HCT116 (cell line): ENCODE data around the gene THSD7B. TPM values are rescaled to one million over a fixed set of nuclear protein-coding genes. Genes with fewer than 3 reads are reported as not detected.

ENCODE experiments used
- ATAC-seq: fragments of 200-7000 bp; cut with Tn5 transposase; 2 replicates; pipeline ENCODE4 v1.9.1; 2020; ENCODE audit warnings: mild to moderate bottlenecking, moderate library complexity
- BruUV-seq: library from RNA; stranded (reverse); fragments of 400-500 nt; replicated peaks from 2 replicates; lab custom pipeline; 2021; lab: Mats Ljungman, UMichigan
- CTCF ChIA-PET: fragments of 300-600 bp; sonication (Branson Sonifier 250); formaldehyde crosslinking; loops from one replicate; lab custom pipeline; 2021; ENCODE audit warnings: antibody characterized with exemption; lab: Charles Lee
- POLR2A ChIA-PET: fragments of 300-600, 350-600 bp; sonication (Branson Sonifier 250); formaldehyde crosslinking; loops from one replicate; lab custom pipeline; 2021; ENCODE audit warnings: antibody characterized with exemption; lab: Charles Lee
- RAD21 ChIA-PET, 2 experiments: fragments of 300-600 bp; sonication (Branson Sonifier 250); formaldehyde crosslinking; loops; one replicate each; lab custom pipeline; 2023; ENCODE audit warnings: low total read pairs in 2 of 2; ENCODE audit not compliant: uncharacterized antibody in 2 of 2, unreplicated experiment in 2 of 2, low non-redundant PET in 1 of 2; lab: Charles Lee
- DNase-seq: peaks from one replicate; pipeline ENCODE4 v3.0.0-alpha.2; 2010; ENCODE audit warnings: low read depth, low spot score
- H2AFZ ChIP-seq: fragments of 200-600 bp; shearing (Covaris generic), sonication (generic); 2 replicates; pipeline ENCODE4 v1.6.1; 2017; ENCODE audit warnings: low read depth, mixed run types, mixed read lengths, antibody characterized with exemption, low read length; ENCODE audit not compliant: poor library complexity, severe bottlenecking
- H3K27ac ChIP-seq: 2 replicates; pipeline ENCODE4 v1.5.1; 2012; ENCODE audit warnings: low read depth, low read length
- H3K27me3 ChIP-seq: fragments of 200-600 bp; sonication (generic); 2 replicates; pipeline ENCODE4 v1.6.1; 2016; ENCODE audit warnings: mixed run types, low read length, mixed read lengths; ENCODE audit not compliant: insufficient read depth
- H3K36me3 ChIP-seq, 2 experiments: fragments of 200-500 bp in 1 of 2; fragments of 200-600 bp in 1 of 2; sonication (Bioruptor generic) in 1 of 2; sonication (generic) in 1 of 2; 2 replicates each; pipeline versions ENCODE4 v1.5.1 to v1.6.1; 2014 to 2016; ENCODE audit warnings: low read length in 2 of 2, inconsistent platforms in 1 of 2, mixed read lengths in 1 of 2, mixed run types in 1 of 2; ENCODE audit not compliant: insufficient read depth in 2 of 2, control insufficient read depth in 1 of 2
- H3K4me1 ChIP-seq, 2 experiments: fragments of 200-600 bp in 1 of 2; sonication (generic) in 1 of 2; 2 replicates each; pipeline versions ENCODE4 v1.5.1 to v1.6.1; 2012 to 2017; ENCODE audit warnings: low read length in 2 of 2, inconsistent platforms in 1 of 2, mild to moderate bottlenecking in 1 of 2, mixed read lengths in 1 of 2, mixed run types in 1 of 2, moderate library complexity in 1 of 2; ENCODE audit not compliant: insufficient read depth in 2 of 2, control insufficient read depth in 1 of 2
- H3K4me2 ChIP-seq: fragments of 200-600 bp; sonication (generic); 2 replicates; pipeline ENCODE4 v1.6.1; 2017; ENCODE audit warnings: mixed run types, low read length, mixed read lengths
- H3K4me3 ChIP-seq, 2 experiments: fragments of 200-600 bp in 1 of 2; sonication (generic) in 1 of 2; replicated peaks in 1 of 2; 2 replicates each; pipeline ENCODE4 v1.5.1; 2011 to 2016; ENCODE audit warnings: low read length in 2 of 2, control low read depth in 1 of 2, low read depth in 1 of 2, mild to moderate bottlenecking in 1 of 2, mixed read lengths in 1 of 2, mixed run types in 1 of 2
- H3K79me2 ChIP-seq: fragments of 200-600 bp; sonication (generic); 2 replicates; pipeline ENCODE4 v1.6.1; 2017; ENCODE audit warnings: mild to moderate bottlenecking, mixed run types, low read length, moderate library complexity, mixed read lengths; ENCODE audit not compliant: insufficient read depth
- H3K9ac ChIP-seq: fragments of 200-600 bp; sonication (generic); 2 replicates; pipeline ENCODE4 v1.6.1; 2016; ENCODE audit warnings: low read length, mixed read lengths
- H3K9me2 ChIP-seq: fragments of 200-600 bp; sonication (generic), shearing (Covaris generic); 2 replicates; pipeline ENCODE4 v1.6.1; 2017; ENCODE audit warnings: mixed run types, mild to moderate bottlenecking, moderate library complexity; ENCODE audit not compliant: insufficient read depth
- H3K9me3 ChIP-seq, 2 experiments: fragments of 200-500 bp in 1 of 2; fragments of 200-600 bp in 1 of 2; sonication (Bioruptor generic) in 1 of 2; sonication (generic) in 1 of 2; 2 replicates each; pipeline ENCODE4 v1.6.1; 2014 to 2017; ENCODE audit warnings: low read length in 2 of 2, mixed read lengths in 2 of 2, inconsistent platforms in 1 of 2, low read depth in 1 of 2, mild to moderate bottlenecking in 1 of 2, mixed run types in 1 of 2, moderate library complexity in 1 of 2; ENCODE audit not compliant: control insufficient read depth in 1 of 2, insufficient read depth in 1 of 2
- H4K20me1 ChIP-seq: fragments of 200-600 bp; sonication (generic), shearing (Covaris generic); 2 replicates; pipeline ENCODE4 v1.6.1; 2017; ENCODE audit warnings: mixed run types, mild to moderate bottlenecking, moderate library complexity; ENCODE audit not compliant: insufficient read depth
- CBX3 ChIP-seq: IDR thresholded peaks from 2 replicates; pipeline ENCODE4 v1.6.1; 2012; ENCODE audit warnings: low read depth
- CEBPB ChIP-seq: IDR thresholded peaks from 2 replicates; pipeline ENCODE4 v1.6.1; 2012; ENCODE audit warnings: low read depth
- EGR1 ChIP-seq: IDR thresholded peaks from 2 replicates; pipeline ENCODE4 v1.6.1; 2012; ENCODE audit warnings: low read depth
- EZH2 ChIP-seq: fragments of 200-600 bp; sonication (generic); IDR thresholded peaks from 2 replicates; pipeline ENCODE4 v1.6.1; 2017; ENCODE audit warnings: antibody characterized with exemption, mixed run types
- EZH2phosphoT487 ChIP-seq: fragments of 200-600 bp; IDR thresholded peaks from 2 replicates; pipeline ENCODE4 v1.6.1; 2018; ENCODE audit warnings: antibody characterized with exemption, borderline replicate concordance
- POLR2A ChIP-seq: IDR thresholded peaks from 2 replicates; pipeline ENCODE4 v1.7.0; 2011; ENCODE audit warnings: borderline replicate concordance; ENCODE audit not compliant: insufficient read depth, insufficient read length; ENCODE audit errors: extremely low read depth
- SP1 ChIP-seq: IDR thresholded peaks from 2 replicates; pipeline ENCODE4 v1.6.1; 2012; ENCODE audit warnings: low read depth
- SRF ChIP-seq: IDR thresholded peaks from 2 replicates; pipeline ENCODE4 v1.6.1; 2012; ENCODE audit warnings: low read depth
- TCF7L2 ChIP-seq: IDR thresholded peaks from 2 replicates; pipeline ENCODE4 v1.7.0; 2011; ENCODE audit warnings: borderline replicate concordance, inconsistent platforms; ENCODE audit not compliant: insufficient read depth, insufficient read length; ENCODE audit errors: extremely low read depth
- YY1 ChIP-seq: IDR thresholded peaks from 2 replicates; pipeline ENCODE4 v1.6.1; 2011; ENCODE audit warnings: low read length, low read depth, moderate library complexity, mild to moderate bottlenecking; ENCODE audit not compliant: insufficient replicate concordance; ENCODE audit errors: extremely low read depth
- ZFX ChIP-seq: fragments of 450-650 bp; IDR thresholded peaks from 2 replicates; pipeline ENCODE4 v1.6.1; 2017
- intact Hi-C: fragments of 100-400 bp; cut with micrococcal nuclease; formaldehyde crosslinking; loops from 2 replicates; pipeline ENCODE4 v1.10.0; 2022
- total RNA-seq: library from RNA; stranded (reverse); gene quantifications from one replicate; pipeline ENCODE4 v1.2.1, GENCODE V29; 2021; ENCODE audit not compliant: unreplicated experiment
- TF ChIP-seq, protein P1 (sequence below): IDR thresholded peaks from 2 replicates; pipeline ENCODE4 v1.6.1; 2012; ENCODE audit warnings: low read depth
- TF ChIP-seq, protein P2 (sequence below): IDR thresholded peaks from 2 replicates; pipeline ENCODE4 v1.6.1; 2011; ENCODE audit warnings: mild to moderate bottlenecking, low read length, moderate library complexity; ENCODE audit not compliant: insufficient replicate concordance; ENCODE audit errors: extremely low read depth
- TF ChIP-seq, protein P3 (sequence below), 3 experiments: fragments of 200-600 bp in 1 of 3; sonication (generic) in 1 of 3; IDR thresholded peaks in 2 of 3; conservative IDR thresholded peaks in 1 of 3; 2 replicates each; pipeline ENCODE4 v1.5.1; 2012 to 2017; ENCODE audit warnings: low read depth in 2 of 3, low read length in 2 of 3, antibody characterized with exemption in 1 of 3, borderline replicate concordance in 1 of 3, control low read depth in 1 of 3, mild to moderate bottlenecking in 1 of 3, mixed read lengths in 1 of 3, mixed run types in 1 of 3, moderate library complexity in 1 of 3; ENCODE audit not compliant: insufficient read depth in 1 of 3

Gene THSD7B
- total RNA-seq, 1 experiment from 2014 or later: not detected

DNA sequence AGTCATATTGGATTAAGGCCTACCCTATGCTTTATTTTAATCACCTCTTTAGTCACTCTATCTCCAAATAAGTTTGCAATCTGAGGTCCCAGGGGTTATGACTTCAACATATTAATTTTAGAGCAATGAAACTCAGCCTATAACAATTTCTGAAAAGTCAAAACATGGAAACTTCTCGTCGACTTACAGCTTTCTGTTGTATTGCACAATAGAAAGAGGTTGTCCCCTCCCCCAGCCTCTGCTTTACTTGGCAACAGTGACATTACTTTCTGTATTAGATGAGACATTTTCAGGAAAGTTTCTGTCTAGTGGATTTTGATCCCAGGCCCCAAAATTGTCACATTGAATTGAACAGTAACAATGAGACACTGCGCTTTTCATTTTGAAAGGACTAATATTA is 326.4 kb downstream of the THSD7B start:
- Histone ChIP-seq H2AFZ (no peak overlapping the region), H3K9me2 (no peaks in the 10 kb centered on the region), H3K36me3 (no peaks in the 10 kb centered on the region), H3K79me2 (no peaks in the 10 kb centered on the region), H3K4me2 (no peak overlapping the region), H3K27ac (no peak overlapping the region), H3K4me1 (no peaks in the 10 kb centered on the region), H4K20me1 (no peaks in the 10 kb centered on the region), H3K9ac (no peak overlapping the region), H3K27me3 (no peaks in the 10 kb centered on the region), H3K9me3 (0 out of 4 replicates have a peak, but pooled peaks cover 0 to 2% of the 10 kb centered on the region in 2 experiments), H3K4me3 (no peak overlapping the region)
- intact Hi-C loops: no loop called here
- no TSS peak for BruUV-seq
- CTCF ChIA-PET: no interaction called here
- ATAC-seq (no peak), DNase-seq (no peak)
- POLR2A ChIA-PET: no interaction called here
- TF ChIP-seq POLR2A (no peak), CEBPB (no peak), CBX3 (no peak), SP1 (no peak), SRF (no peak), EGR1 (no peak), YY1 (no peak), EZH2phosphoT487 (no peak), ZFX (no peak), TCF7L2 (no peak), EZH2 (no peak)
- TF ChIP-seq, protein P1, sequence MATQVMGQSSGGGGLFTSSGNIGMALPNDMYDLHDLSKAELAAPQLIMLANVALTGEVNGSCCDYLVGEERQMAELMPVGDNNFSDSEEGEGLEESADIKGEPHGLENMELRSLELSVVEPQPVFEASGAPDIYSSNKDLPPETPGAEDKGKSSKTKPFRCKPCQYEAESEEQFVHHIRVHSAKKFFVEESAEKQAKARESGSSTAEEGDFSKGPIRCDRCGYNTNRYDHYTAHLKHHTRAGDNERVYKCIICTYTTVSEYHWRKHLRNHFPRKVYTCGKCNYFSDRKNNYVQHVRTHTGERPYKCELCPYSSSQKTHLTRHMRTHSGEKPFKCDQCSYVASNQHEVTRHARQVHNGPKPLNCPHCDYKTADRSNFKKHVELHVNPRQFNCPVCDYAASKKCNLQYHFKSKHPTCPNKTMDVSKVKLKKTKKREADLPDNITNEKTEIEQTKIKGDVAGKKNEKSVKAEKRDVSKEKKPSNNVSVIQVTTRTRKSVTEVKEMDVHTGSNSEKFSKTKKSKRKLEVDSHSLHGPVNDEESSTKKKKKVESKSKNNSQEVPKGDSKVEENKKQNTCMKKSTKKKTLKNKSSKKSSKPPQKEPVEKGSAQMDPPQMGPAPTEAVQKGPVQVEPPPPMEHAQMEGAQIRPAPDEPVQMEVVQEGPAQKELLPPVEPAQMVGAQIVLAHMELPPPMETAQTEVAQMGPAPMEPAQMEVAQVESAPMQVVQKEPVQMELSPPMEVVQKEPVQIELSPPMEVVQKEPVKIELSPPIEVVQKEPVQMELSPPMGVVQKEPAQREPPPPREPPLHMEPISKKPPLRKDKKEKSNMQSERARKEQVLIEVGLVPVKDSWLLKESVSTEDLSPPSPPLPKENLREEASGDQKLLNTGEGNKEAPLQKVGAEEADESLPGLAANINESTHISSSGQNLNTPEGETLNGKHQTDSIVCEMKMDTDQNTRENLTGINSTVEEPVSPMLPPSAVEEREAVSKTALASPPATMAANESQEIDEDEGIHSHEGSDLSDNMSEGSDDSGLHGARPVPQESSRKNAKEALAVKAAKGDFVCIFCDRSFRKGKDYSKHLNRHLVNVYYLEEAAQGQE: no peak
- TF ChIP-seq, protein P2, sequence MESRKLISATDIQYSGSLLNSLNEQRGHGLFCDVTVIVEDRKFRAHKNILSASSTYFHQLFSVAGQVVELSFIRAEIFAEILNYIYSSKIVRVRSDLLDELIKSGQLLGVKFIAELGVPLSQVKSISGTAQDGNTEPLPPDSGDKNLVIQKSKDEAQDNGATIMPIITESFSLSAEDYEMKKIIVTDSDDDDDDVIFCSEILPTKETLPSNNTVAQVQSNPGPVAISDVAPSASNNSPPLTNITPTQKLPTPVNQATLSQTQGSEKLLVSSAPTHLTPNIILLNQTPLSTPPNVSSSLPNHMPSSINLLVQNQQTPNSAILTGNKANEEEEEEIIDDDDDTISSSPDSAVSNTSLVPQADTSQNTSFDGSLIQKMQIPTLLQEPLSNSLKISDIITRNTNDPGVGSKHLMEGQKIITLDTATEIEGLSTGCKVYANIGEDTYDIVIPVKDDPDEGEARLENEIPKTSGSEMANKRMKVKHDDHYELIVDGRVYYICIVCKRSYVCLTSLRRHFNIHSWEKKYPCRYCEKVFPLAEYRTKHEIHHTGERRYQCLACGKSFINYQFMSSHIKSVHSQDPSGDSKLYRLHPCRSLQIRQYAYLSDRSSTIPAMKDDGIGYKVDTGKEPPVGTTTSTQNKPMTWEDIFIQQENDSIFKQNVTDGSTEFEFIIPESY: no peak
- TF ChIP-seq, protein P3, sequence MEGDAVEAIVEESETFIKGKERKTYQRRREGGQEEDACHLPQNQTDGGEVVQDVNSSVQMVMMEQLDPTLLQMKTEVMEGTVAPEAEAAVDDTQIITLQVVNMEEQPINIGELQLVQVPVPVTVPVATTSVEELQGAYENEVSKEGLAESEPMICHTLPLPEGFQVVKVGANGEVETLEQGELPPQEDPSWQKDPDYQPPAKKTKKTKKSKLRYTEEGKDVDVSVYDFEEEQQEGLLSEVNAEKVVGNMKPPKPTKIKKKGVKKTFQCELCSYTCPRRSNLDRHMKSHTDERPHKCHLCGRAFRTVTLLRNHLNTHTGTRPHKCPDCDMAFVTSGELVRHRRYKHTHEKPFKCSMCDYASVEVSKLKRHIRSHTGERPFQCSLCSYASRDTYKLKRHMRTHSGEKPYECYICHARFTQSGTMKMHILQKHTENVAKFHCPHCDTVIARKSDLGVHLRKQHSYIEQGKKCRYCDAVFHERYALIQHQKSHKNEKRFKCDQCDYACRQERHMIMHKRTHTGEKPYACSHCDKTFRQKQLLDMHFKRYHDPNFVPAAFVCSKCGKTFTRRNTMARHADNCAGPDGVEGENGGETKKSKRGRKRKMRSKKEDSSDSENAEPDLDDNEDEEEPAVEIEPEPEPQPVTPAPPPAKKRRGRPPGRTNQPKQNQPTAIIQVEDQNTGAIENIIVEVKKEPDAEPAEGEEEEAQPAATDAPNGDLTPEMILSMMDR (IDR thresholded peaks at IDR 0.05 in 2 of 3, conservative IDR thresholded peaks at IDR 0.05 in 1 of 3; ENCODE audit: borderline replicate concordance in 1 of 3, insufficient read depth in 1 of 3, low read depth in 2 of 3, low read length in 2 of 3): no peak
- RAD21 ChIA-PET: no interaction called here
